ENCODE results near the gene GALNT13. TPM values are rescaled to one million over a fixed set of nuclear protein-coding genes. Genes with fewer than 3 reads are reported as not detected.

Gene GALNT13
- total RNA-seq, result 29.1 TPM

GRCh38 chr2:153871231-153872221 is at the start of gene GALNT13:
Gene GALNT13, plus strand, starts transcription at chr2:153871922.

